Measurements from ENCODE around the gene CYB561.

DNA sequence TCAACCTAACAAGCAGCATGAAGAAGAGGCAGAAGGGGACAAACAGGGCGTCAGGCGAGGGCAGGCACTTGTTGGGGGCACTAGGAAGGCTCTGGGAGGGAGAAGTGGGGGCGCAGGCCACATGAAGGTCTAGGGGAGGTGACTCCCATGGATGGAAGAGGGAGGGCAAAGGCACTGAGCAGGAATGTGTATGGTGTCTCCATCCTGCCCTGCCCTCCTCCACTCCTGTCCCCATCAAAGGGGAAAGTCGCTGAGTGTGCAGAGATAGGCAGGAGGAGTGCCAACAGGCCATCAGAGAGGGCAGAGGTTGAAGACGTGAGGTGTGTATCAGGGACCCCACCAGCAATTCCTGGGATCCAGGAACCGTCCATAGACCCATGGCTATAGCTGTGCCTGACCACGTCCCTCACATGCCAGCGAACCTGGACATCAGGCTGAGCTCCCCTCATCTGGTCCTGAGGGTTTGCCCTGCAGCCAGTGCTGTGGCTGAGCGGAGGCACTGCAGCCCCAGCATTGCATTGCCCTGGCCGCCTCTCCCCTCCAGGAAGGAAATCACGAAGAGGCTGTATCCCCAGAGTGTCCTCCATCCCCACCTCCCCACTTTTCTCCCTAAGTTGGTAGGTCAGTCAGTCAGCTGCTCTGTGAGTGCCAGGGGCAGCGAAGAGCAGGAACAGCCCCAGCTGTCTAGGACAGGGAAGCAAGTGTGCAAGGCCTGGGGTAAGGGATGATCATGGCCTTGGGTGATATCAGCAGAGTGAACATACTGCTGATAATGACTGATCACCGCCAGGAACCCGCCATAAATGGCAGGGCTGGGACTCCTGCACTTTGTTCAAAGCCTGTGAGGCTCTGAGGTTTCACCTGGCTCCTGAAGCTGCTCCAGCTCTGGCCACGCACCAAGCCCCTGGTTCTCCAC, 6.2 kb upstream of the CYB561 start:
- no peak for TF ChIP-seq ZNF133 (CRISPR knock-in tag; IDR thresholded peaks at IDR 0.05)
- TF ChIP-seq, protein P1, sequence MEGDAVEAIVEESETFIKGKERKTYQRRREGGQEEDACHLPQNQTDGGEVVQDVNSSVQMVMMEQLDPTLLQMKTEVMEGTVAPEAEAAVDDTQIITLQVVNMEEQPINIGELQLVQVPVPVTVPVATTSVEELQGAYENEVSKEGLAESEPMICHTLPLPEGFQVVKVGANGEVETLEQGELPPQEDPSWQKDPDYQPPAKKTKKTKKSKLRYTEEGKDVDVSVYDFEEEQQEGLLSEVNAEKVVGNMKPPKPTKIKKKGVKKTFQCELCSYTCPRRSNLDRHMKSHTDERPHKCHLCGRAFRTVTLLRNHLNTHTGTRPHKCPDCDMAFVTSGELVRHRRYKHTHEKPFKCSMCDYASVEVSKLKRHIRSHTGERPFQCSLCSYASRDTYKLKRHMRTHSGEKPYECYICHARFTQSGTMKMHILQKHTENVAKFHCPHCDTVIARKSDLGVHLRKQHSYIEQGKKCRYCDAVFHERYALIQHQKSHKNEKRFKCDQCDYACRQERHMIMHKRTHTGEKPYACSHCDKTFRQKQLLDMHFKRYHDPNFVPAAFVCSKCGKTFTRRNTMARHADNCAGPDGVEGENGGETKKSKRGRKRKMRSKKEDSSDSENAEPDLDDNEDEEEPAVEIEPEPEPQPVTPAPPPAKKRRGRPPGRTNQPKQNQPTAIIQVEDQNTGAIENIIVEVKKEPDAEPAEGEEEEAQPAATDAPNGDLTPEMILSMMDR (IDR thresholded peaks at IDR 0.05 in 2 of 3, conservative IDR thresholded peaks at IDR 0.05 in 1 of 3; ENCODE audit: insufficient read depth in 2 of 3, low read depth in 1 of 3, low read length in 3 of 3) = no peak
- TF ChIP-seq BRCA1 (IDR thresholded peaks at IDR 0.05) = no peak
- TF ChIP-seq BRCA1 (CRISPR knock-in tag; IDR thresholded peaks at IDR 0.05) = no peak
- TF ChIP-seq PURB (CRISPR knock-in tag; IDR thresholded peaks at IDR 0.05; ENCODE audit: low read depth) = no peak
- TF ChIP-seq ZNF263 (CRISPR knock-in tag; IDR thresholded peaks at IDR 0.05; ENCODE audit: borderline replicate concordance) = no peak
- no peak for TF ChIP-seq LCOR (CRISPR knock-in tag; IDR thresholded peaks at IDR 0.05)
- TF ChIP-seq ARHGAP35 (IDR thresholded peaks at IDR 0.05; ENCODE audit: partially characterized antibody) = no peak
- no peak for TF ChIP-seq DDX20 (tag; IDR thresholded peaks at IDR 0.05; ENCODE audit: low read depth)
- TF ChIP-seq EP400 (IDR thresholded peaks at IDR 0.05) = no peak
- TF ChIP-seq POLR2A (conservative IDR thresholded peaks at IDR 0.05) = no peak
- TF ChIP-seq SRSF9 (IDR thresholded peaks at IDR 0.05; ENCODE audit: borderline replicate concordance, low read depth, low read length) = no peak
- TF ChIP-seq ATF1 (CRISPR knock-in tag; IDR thresholded peaks at IDR 0.05) = no peak
- TF ChIP-seq ATF1 (tag; IDR thresholded peaks at IDR 0.05) = no peak
- no peak for TF ChIP-seq MCM7 (IDR thresholded peaks at IDR 0.05)
